Activated naive CD4-positive, alpha-beta T cell treated with anti-CD3 and anti-CD28 coated beads, Interleukin-2, amount 50 U/mL, for 24 hours (primary cell): Measurements from ENCODE around the gene DHCR7.

Experiments used
- H3K27ac Mint-ChIP-seq: one replicate; pipeline ENCODE4 v1.8.0; 2021; ENCODE audit warnings: mild to moderate bottlenecking, mixed read lengths
- H3K27me3 Mint-ChIP-seq: one replicate; pipeline ENCODE4 v1.8.0; 2021; ENCODE audit warnings: mixed read lengths
- H3K36me3 Mint-ChIP-seq: one replicate; pipeline ENCODE4 v1.8.0; 2021; ENCODE audit warnings: mixed read lengths
- H3K4me1 Mint-ChIP-seq: one replicate; pipeline ENCODE4 v1.8.0; 2021; ENCODE audit warnings: mixed read lengths
- H3K4me3 Mint-ChIP-seq: one replicate; pipeline ENCODE4 v1.8.0; 2021; ENCODE audit warnings: mild to moderate bottlenecking, mixed read lengths
- H3K9me3 Mint-ChIP-seq: one replicate; pipeline ENCODE4 v1.8.0; 2021; ENCODE audit warnings: mixed read lengths

Gene DHCR7

DNA sequence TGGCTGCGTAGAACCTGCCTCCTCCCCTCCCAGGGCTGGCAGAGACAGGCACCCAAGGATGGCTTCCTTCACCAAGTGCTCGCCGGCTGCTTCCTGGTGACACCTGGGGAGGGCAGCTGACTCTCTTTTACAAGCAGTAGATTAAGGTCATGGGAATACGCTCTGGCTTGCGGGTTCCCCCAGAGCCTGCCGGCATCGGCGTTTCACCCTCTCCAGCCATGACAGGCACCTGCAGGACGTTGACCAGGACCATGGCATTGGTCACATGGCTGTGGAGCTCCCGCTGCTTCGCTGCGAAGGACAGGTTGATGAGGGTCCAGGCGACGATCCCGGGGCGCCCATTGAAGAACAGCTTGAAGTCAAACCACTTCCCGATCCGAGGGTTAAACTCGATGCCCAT, 9.5 kb downstream of the DHCR7 start:
- no peak overlapping the region for H3K4me3 Mint-ChIP-seq
- no peak overlapping the region for H3K27ac Mint-ChIP-seq
- no peaks in the 10 kb centered on the region for H3K27me3 Mint-ChIP-seq
- H3K36me3 Mint-ChIP-seq: peaks cover 6% of the 10 kb centered on the region
- H3K9me3 Mint-ChIP-seq: no peaks in the 10 kb centered on the region
- no peaks in the 10 kb centered on the region for H3K4me1 Mint-ChIP-seq

GRCh38 chr11:71437879-71438278, 10.3 kb downstream of the DHCR7 start:
- no peak overlapping the region for H3K4me3 Mint-ChIP-seq
- H3K27me3 Mint-ChIP-seq: no peaks in the 10 kb centered on the region
- no peak overlapping the region for H3K27ac Mint-ChIP-seq
- H3K36me3 Mint-ChIP-seq: peaks cover 5% of the 10 kb centered on the region
- H3K4me1 Mint-ChIP-seq: no peaks in the 10 kb centered on the region
- H3K9me3 Mint-ChIP-seq: no peaks in the 10 kb centered on the region

DNA sequence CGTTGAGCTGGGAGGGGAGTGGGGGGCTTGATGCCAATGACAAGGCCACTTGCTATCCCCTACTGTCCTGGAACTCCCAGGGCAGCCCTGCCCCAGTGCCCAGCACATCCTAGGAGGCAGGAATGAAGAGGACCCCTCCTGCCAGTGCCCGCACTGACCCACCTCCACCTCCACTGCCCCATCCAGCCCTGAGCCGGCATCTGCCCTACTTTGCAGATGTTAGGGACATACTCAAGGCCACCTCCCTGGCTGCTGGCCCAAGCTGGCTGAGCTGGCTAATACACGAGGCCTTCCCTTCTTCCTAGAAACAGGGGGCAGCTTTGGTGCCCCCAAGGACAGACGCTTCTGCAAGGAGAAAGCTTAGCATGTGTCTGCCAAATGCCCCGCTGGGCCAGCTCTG, 10.8 kb downstream of the DHCR7 start:
- Mint-ChIP-seq H3K4me3 (no peak overlapping the region), H3K36me3 (peaks cover 2% of the 10 kb centered on the region), H3K27ac (no peak overlapping the region), H3K9me3 (no peaks in the 10 kb centered on the region), H3K27me3 (no peaks in the 10 kb centered on the region), H3K4me1 (no peaks in the 10 kb centered on the region)

GRCh38 chr11:71436861-71437260, 11.3 kb downstream of the DHCR7 start:
- Mint-ChIP-seq H3K4me1 (no peaks in the 10 kb centered on the region), H3K9me3 (no peaks in the 10 kb centered on the region), H3K36me3 (peaks cover 2% of the 10 kb centered on the region), H3K4me3 (no peak overlapping the region), H3K27ac (no peak overlapping the region), H3K27me3 (no peaks in the 10 kb centered on the region)

DNA sequence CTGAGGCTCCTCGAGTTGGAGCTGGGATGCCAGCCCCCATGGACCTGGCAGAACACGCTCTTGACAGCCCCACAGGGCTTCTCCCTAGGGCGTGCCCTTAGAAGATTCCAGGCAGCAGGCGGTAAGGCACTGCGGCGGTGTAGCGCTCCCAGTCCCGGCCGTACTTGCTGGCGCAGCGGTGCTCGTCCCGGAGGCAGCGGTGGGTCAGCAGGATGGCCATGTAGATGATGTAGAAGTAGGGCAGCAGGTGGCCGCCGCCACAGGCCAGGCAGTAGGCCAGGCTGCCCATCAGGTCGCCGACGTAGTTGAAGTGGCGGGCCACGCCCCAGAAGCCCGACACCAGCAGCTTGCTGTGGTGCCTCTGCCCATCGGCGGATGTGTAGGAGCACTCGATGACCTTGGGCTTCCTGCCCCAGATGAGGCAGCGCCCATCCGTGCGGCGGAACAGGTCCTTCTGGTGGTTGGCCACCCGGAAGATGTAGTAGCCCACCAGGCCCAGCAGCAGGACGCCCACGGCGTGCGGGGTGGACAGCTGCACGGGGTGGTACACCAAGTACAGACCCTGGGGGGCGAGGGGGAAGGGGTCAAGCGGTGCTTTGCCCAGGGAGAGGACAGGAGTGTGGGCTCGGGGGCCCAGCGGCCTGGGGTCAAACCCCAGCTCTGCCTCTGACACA, 12.8 kb downstream of the DHCR7 start:
- H3K27me3 Mint-ChIP-seq: no peaks in the 10 kb centered on the region
- H3K4me3 Mint-ChIP-seq: no peak overlapping the region
- H3K4me1 Mint-ChIP-seq: no peaks in the 10 kb centered on the region
- H3K9me3 Mint-ChIP-seq: no peaks in the 10 kb centered on the region
- peaks cover 2% of the 10 kb centered on the region for H3K36me3 Mint-ChIP-seq
- H3K27ac Mint-ChIP-seq: no peak overlapping the region

DNA sequence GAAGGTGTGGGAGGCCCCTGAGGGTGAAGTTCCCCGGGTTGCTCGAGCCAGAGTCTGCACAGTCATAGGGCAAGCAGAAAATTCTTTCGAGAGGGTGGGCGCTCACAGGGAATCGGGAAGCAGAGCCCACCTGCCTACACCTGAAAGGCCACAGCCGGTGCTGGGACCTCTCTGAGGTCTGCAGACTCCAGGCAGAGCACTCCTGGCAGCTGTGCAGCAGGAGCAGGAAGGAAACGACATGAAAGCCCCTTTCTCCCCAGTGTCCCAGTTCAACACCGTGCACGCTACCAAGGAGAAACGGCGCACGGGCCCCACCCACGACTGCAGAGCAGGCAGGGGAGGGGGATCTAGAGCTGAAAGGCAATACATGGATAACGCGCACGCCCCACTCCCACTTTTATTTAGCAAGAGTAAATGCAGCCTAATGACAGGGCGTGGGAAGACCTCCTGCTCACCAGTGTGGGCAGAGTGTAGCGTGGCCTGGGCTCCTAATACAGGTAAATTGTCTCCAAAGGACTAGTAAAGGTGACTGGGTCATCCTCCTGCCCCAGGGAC, 13.5 kb downstream of the DHCR7 start:
- Mint-ChIP-seq H3K27me3 (no peaks in the 10 kb centered on the region), H3K36me3 (peaks cover 2% of the 10 kb centered on the region), H3K27ac (no peak overlapping the region), H3K4me3 (no peak overlapping the region), H3K4me1 (no peaks in the 10 kb centered on the region), H3K9me3 (no peaks in the 10 kb centered on the region)

DNA sequence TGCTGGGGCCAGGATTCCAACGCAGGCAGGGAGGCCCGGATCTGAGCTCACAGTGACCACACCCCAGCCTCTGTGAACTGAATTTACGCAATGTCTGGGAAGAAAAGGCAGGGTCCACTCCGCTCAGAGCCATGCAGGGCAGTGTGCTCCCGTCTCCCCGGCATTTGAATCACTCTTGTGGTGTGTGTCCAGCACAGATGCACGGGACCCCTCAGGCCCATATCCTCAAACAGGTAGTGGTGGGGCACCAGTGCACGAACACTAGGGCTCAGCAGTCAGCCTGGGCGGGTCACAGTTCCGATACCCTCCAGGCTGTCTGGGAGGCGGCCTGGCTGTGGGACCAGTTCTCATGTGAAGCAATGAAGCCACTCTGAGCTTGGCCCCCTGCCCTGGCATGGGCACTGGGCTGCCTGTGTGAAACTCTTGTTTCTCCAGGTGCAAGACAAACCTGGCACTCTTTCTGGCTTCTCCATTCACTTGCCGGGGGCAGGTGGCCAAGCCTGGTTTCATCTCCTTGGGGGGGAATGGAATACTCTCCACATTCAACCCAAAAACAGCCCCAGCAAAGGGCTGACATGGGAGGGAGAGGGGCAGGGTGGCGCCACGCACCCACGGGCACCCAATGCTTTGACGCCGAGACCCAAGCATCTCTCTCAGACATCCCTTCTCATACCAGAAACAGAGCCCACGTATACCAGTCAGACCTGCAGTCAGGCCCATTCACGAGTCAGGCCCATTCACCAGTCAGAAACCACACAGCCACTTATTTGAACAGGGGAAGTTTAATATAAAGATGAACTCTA, 14.3 kb downstream of the DHCR7 start:
- peaks cover 2% of the 10 kb centered on the region for H3K36me3 Mint-ChIP-seq
- H3K9me3 Mint-ChIP-seq: no peaks in the 10 kb centered on the region
- no peaks in the 10 kb centered on the region for H3K4me1 Mint-ChIP-seq
- H3K27me3 Mint-ChIP-seq: no peaks in the 10 kb centered on the region
- no peak overlapping the region for H3K27ac Mint-ChIP-seq
- no peak overlapping the region for H3K4me3 Mint-ChIP-seq

- no peaks in the 10 kb centered on the region for H3K27me3 Mint-ChIP-seq
- H3K9me3 Mint-ChIP-seq: no peaks in the 10 kb centered on the region
- H3K27ac Mint-ChIP-seq: no peak overlapping the region
- no peaks in the 10 kb centered on the region for H3K4me1 Mint-ChIP-seq
- peaks cover 2% of the 10 kb centered on the region for H3K36me3 Mint-ChIP-seq
- no peak overlapping the region for H3K4me3 Mint-ChIP-seq
Measured at GRCh38 chr11:71432761-71433647, 15.2 kb downstream of the DHCR7 start.

DNA sequence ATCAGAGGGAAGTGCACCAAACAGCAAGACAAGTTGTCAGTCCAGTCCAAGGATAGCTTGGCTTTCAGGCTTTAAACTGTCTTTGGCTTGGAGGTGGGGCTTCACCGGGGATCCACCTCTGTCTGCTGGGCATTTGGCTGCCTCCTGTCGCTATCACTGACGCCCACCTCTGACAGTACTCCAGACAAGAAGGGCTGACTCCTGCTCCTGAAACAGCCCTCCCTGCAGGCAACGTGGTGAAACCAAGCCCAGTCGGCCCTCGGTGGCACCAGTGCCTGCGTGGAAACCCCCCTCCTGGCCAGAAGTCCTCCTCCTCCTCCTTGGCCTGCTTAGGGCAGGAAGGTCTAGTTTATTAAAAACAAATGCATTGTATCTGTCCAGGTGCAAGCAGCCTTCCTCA, 16.9 kb downstream of the DHCR7 start:
- H3K27ac Mint-ChIP-seq: no peak overlapping the region
- no peaks in the 10 kb centered on the region for H3K27me3 Mint-ChIP-seq
- H3K9me3 Mint-ChIP-seq: no peaks in the 10 kb centered on the region
- H3K36me3 Mint-ChIP-seq: no peaks in the 10 kb centered on the region
- no peak overlapping the region for H3K4me3 Mint-ChIP-seq
- no peaks in the 10 kb centered on the region for H3K4me1 Mint-ChIP-seq

GRCh38 chr11:71430166-71430565, 18.0 kb downstream of the DHCR7 start:
- Mint-ChIP-seq H3K27me3 (no peaks in the 10 kb centered on the region), H3K4me3 (no peak overlapping the region), H3K27ac (no peak overlapping the region), H3K9me3 (no peaks in the 10 kb centered on the region), H3K4me1 (no peaks in the 10 kb centered on the region), H3K36me3 (no peaks in the 10 kb centered on the region)

GRCh38 chr11:71429701-71430100, 18.5 kb downstream of the DHCR7 start:
- no peaks in the 10 kb centered on the region for H3K9me3 Mint-ChIP-seq
- H3K27ac Mint-ChIP-seq: no peak overlapping the region

GRCh38 chr11:71428861-71429435, 19.2 kb downstream of the DHCR7 start:
- Mint-ChIP-seq H3K27ac (no peak overlapping the region), H3K36me3 (no peaks in the 10 kb centered on the region), H3K27me3 (no peaks in the 10 kb centered on the region), H3K4me3 (no peak overlapping the region), H3K4me1 (no peaks in the 10 kb centered on the region), H3K9me3 (no peaks in the 10 kb centered on the region)

More at GRCh38 chr11:71429701-71430100, 18.5 kb downstream of the DHCR7 start:
- Mint-ChIP-seq H3K36me3 (no peaks in the 10 kb centered on the region), H3K4me3 (no peak overlapping the region), H3K4me1 (no peaks in the 10 kb centered on the region), H3K27me3 (no peaks in the 10 kb centered on the region)

GRCh38 chr11:71426413-71426812, 21.8 kb downstream of the DHCR7 start:
- H3K9me3 Mint-ChIP-seq: no peaks in the 10 kb centered on the region
- no peak overlapping the region for H3K4me3 Mint-ChIP-seq

DNA sequence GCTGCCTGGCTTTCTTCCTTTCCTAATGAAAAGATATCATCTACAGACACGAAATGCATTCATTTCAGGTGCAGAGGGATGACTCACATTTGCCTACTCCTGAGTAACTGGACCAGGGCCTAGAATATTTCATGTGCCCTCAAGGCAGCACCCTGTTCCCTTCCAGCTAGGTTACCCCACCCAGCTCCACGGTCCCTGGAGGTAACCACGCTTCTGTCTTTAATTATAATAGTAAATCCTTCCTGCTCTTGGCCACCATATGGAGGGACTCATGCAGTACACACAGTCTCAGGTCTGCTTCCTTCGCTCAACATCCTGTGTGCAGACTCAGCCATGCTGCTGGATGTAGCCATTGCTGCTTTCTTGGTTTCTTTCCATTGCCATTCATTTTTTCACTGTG, 22.3 kb downstream of the DHCR7 start:
- H3K4me1 Mint-ChIP-seq: no peaks in the 10 kb centered on the region
- H3K27ac Mint-ChIP-seq: no peak overlapping the region
- H3K9me3 Mint-ChIP-seq: no peaks in the 10 kb centered on the region
- no peaks in the 10 kb centered on the region for H3K36me3 Mint-ChIP-seq
- no peaks in the 10 kb centered on the region for H3K27me3 Mint-ChIP-seq
- no peak overlapping the region for H3K4me3 Mint-ChIP-seq

More at GRCh38 chr11:71426413-71426812, 21.8 kb downstream of the DHCR7 start:
- no peaks in the 10 kb centered on the region for H3K4me1 Mint-ChIP-seq
- H3K27me3 Mint-ChIP-seq: no peaks in the 10 kb centered on the region
- H3K27ac Mint-ChIP-seq: no peak overlapping the region
- no peaks in the 10 kb centered on the region for H3K36me3 Mint-ChIP-seq

- H3K4me1 Mint-ChIP-seq: no peaks in the 10 kb centered on the region
- no peak overlapping the region for H3K27ac Mint-ChIP-seq
- no peaks in the 10 kb centered on the region for H3K36me3 Mint-ChIP-seq
- H3K9me3 Mint-ChIP-seq: no peaks in the 10 kb centered on the region
- no peak overlapping the region for H3K4me3 Mint-ChIP-seq
- H3K27me3 Mint-ChIP-seq: no peaks in the 10 kb centered on the region
Measured at GRCh38 chr11:71425409-71425808, 22.8 kb downstream of the DHCR7 start.
